Ascending aorta (tissue), 2 donors: ENCODE results near the gene ZNRF4. TPM values are rescaled to one million over a fixed set of nuclear protein-coding genes. Genes with fewer than 3 reads are reported as not detected.

ENCODE experiments used
- DNase-seq, 2 donors: peaks; one replicate each; pipeline ENCODE4 v3.0.0-alpha.2; 2019; ENCODE audit warnings: low spot score in 2 of 2
- H3K27ac ChIP-seq, 2 donors: fragments of 200-600 bp; sonication (generic); one replicate each; pipeline ENCODE4 v1.5.1; 2016 to 2017; ENCODE audit warnings: mild to moderate bottlenecking in 1 of 2
- H3K27me3 ChIP-seq: fragments of 200-600 bp; sonication (generic); one replicate; pipeline ENCODE4 v1.5.1; 2017
- H3K36me3 ChIP-seq, 2 donors: fragments of 200-600 bp; sonication (generic); one replicate each; pipeline ENCODE4 v1.5.1; 2016
- H3K4me1 ChIP-seq, 2 donors: fragments of 200-600 bp; sonication (generic); one replicate each; pipeline ENCODE4 v1.5.1; 2016 to 2017; ENCODE audit warnings: mild to moderate bottlenecking in 1 of 2
- H3K4me3 ChIP-seq, 2 donors: fragments of 200-600 bp; sonication (generic); one replicate each; pipeline ENCODE4 v1.5.1; 2016 to 2017; ENCODE audit warnings: mild to moderate bottlenecking in 1 of 2
- H3K9me3 ChIP-seq, 2 donors: fragments of 200-600 bp; sonication (generic); one replicate each; pipeline ENCODE4 v1.5.1; 2016
- CTCF ChIP-seq, 3 experiments: fragments of 200-600 bp in 2 of 3; fragments of 450-650 bp in 1 of 3; sonication (generic) in 2 of 3; IDR thresholded peaks; one replicate each; pipeline ENCODE4 v1.5.1; 2016 to 2019; ENCODE audit warnings: antibody characterized with exemption in 3 of 3, mild to moderate bottlenecking in 1 of 3, moderate library complexity in 1 of 3
- intact Hi-C: fragments of 100-400 bp; cut with DNase I; formaldehyde crosslinking; loops from one replicate; pipeline ENCODE4 v1.15.1; 2023
- total RNA-seq: library from RNA; depleted of rRNA; stranded (reverse); fragments of >200 nt; gene quantifications from one replicate; pipeline ENCODE4 v1.1.0, GENCODE V29; 2016

Gene ZNRF4
- total RNA-seq, 1 donor from 2014 or later: not detected

- DNase-seq: no peak
- Histone ChIP-seq H3K9me3 (peaks cover 0 to 4% of the 10 kb centered on the region in 2 donors), H3K27ac (no peak overlapping the region), H3K4me1 (no peaks in the 10 kb centered on the region), H3K36me3 (no peaks in the 10 kb centered on the region), H3K27me3 (no peaks in the 10 kb centered on the region), H3K4me3 (no peak overlapping the region)
- intact Hi-C loops: no loop called here
- TF ChIP-seq CTCF (IDR thresholded peaks at IDR 0.05): no peak
Measured at GRCh38 chr19:5456841-5457200, 1.6 kb downstream of the ZNRF4 start.

GRCh38 chr19:5457709-5458108 is 2.5 kb downstream of the ZNRF4 start:
- Histone ChIP-seq H3K27me3 (no peaks in the 10 kb centered on the region), H3K36me3 (no peaks in the 10 kb centered on the region), H3K4me3 (no peak overlapping the region), H3K27ac (no peak overlapping the region), H3K4me1 (no peaks in the 10 kb centered on the region), H3K9me3 (peaks cover 0 to 4% of the 10 kb centered on the region in 2 donors)
- no peak for DNase-seq
- no peak for TF ChIP-seq CTCF (IDR thresholded peaks at IDR 0.05)
- intact Hi-C loops: no loop called here

GRCh38 chr19:5458420-5458819 is 3.2 kb downstream of the ZNRF4 start:
- no peak for TF ChIP-seq CTCF (IDR thresholded peaks at IDR 0.05)
- Histone ChIP-seq H3K27me3 (no peaks in the 10 kb centered on the region), H3K27ac (no peak overlapping the region), H3K36me3 (no peaks in the 10 kb centered on the region), H3K4me1 (no peaks in the 10 kb centered on the region), H3K9me3 (peaks cover 0 to under 1% of the 10 kb centered on the region in 2 donors), H3K4me3 (no peak overlapping the region)
- intact Hi-C loops: no loop called here
- no peak for DNase-seq

- no peak for DNase-seq
- H3K4me1 ChIP-seq: no peaks in the 10 kb centered on the region
- no peaks in the 10 kb centered on the region for H3K36me3 ChIP-seq
- no peaks in the 10 kb centered on the region for H3K9me3 ChIP-seq
- no peak overlapping the region for H3K4me3 ChIP-seq
- no peak for TF ChIP-seq CTCF (IDR thresholded peaks at IDR 0.05)
- intact Hi-C loops: no loop called here
- H3K27ac ChIP-seq: no peak overlapping the region
- H3K27me3 ChIP-seq: no peaks in the 10 kb centered on the region
Measured at GRCh38 chr19:5459360-5459759, 4.1 kb downstream of the ZNRF4 start.

- intact Hi-C loops: no loop called here
- H3K27me3 ChIP-seq: no peaks in the 10 kb centered on the region
- no peak for TF ChIP-seq CTCF (IDR thresholded peaks at IDR 0.05)
- no peaks in the 10 kb centered on the region for H3K4me1 ChIP-seq
- H3K9me3 ChIP-seq: no peaks in the 10 kb centered on the region
- H3K36me3 ChIP-seq: no peaks in the 10 kb centered on the region
- H3K27ac ChIP-seq: no peak overlapping the region
- H3K4me3 ChIP-seq: no peak overlapping the region
- DNase-seq: no peak
Measured at GRCh38 chr19:5460748-5461147, 5.5 kb downstream of the ZNRF4 start.

GRCh38 chr19:5463959-5464358 is 8.7 kb downstream of the ZNRF4 start:
- intact Hi-C loops: no loop called here
- Histone ChIP-seq H3K4me3 (no peak overlapping the region), H3K27ac (no peak overlapping the region), H3K27me3 (no peaks in the 10 kb centered on the region), H3K36me3 (no peaks in the 10 kb centered on the region), H3K4me1 (no peaks in the 10 kb centered on the region), H3K9me3 (no peaks in the 10 kb centered on the region)
- TF ChIP-seq CTCF (IDR thresholded peaks at IDR 0.05): no peak
- DNase-seq: no peak
